IMR-90 (cell line): ENCODE results near the gene GGACT. TPM values are rescaled to one million over a fixed set of nuclear protein-coding genes. Genes with fewer than 3 reads are reported as not detected.

Experiments used
- ATAC-seq: fragments of 200-7000 bp; cut with Tn5 transposase; 2 replicates; pipeline ENCODE4 v1.9.1; 2020; ENCODE audit warnings: low read depth, mild to moderate bottlenecking, moderate library complexity
- BruUV-seq: library from RNA; stranded (reverse); fragments of 400-500 nt; replicated peaks from 2 replicates; lab custom pipeline; 2021; lab: Mats Ljungman, UMichigan
- CTCF ChIA-PET: fragments of 300-600 bp; formaldehyde crosslinking; extraction: SDS; loops from one replicate; lab custom pipeline; 2021; ENCODE audit warnings: antibody characterized with exemption; lab: Yijun Ruan, JAX
- POLR2A ChIA-PET: fragments of 300-600 bp; sonication (Branson Sonifier 250); formaldehyde crosslinking; loops from one replicate; lab custom pipeline; 2022; ENCODE audit warnings: antibody characterized with exemption; ENCODE audit not compliant: unreplicated experiment; lab: Charles Lee
- DNase-seq: peaks from one replicate; pipeline ENCODE4 v3.0.0; 2013
- H2AFZ ChIP-seq: replicated peaks from 2 replicates; pipeline ENCODE3; 2013; ENCODE audit warnings: low read length, mild to moderate bottlenecking; ENCODE audit not compliant: poor library complexity
- H2AK5ac ChIP-seq: 2 replicates; pipeline ENCODE4 v1.6.1; 2013; ENCODE audit warnings: low read depth, low read length, inconsistent platforms
- H2AK9ac ChIP-seq: replicated peaks from 2 replicates; pipeline ENCODE3; 2013; ENCODE audit warnings: mild to moderate bottlenecking, low read depth, low read length, moderate library complexity; ENCODE audit not compliant: poor library complexity
- H2BK120ac ChIP-seq: 2 replicates; pipeline ENCODE4 v1.6.1; 2013; ENCODE audit warnings: low read depth, low read length, inconsistent platforms
- H2BK15ac ChIP-seq: 3 replicates; pipeline ENCODE4 v1.6.1; 2013; ENCODE audit warnings: low read depth, low read length, inconsistent platforms
- H2BK20ac ChIP-seq: 2 replicates; pipeline ENCODE4 v1.6.1; 2013; ENCODE audit warnings: low read depth, mild to moderate bottlenecking, inconsistent platforms, low read length, moderate library complexity
- H2BK5ac ChIP-seq: 2 replicates; pipeline ENCODE4 v1.6.1; 2013; ENCODE audit warnings: mild to moderate bottlenecking, low read depth, low read length, inconsistent platforms; ENCODE audit not compliant: poor library complexity, severe bottlenecking
- H3K14ac ChIP-seq: replicated peaks from 2 replicates; pipeline ENCODE4 v1.6.1; 2013; ENCODE audit warnings: low read depth, low read length, inconsistent platforms
- H3K18ac ChIP-seq: 2 replicates; pipeline ENCODE4 v1.6.1; 2013; ENCODE audit warnings: low read depth, low read length, control low read depth
- H3K23ac ChIP-seq: 2 replicates; pipeline ENCODE4 v1.6.1; 2013; ENCODE audit warnings: low read depth, low read length, inconsistent platforms
- H3K27ac ChIP-seq: 2 replicates; pipeline ENCODE4 v1.5.1; 2013; ENCODE audit warnings: mild to moderate bottlenecking, control low read depth, low read length; ENCODE audit not compliant: insufficient read depth
- H3K27me3 ChIP-seq: 2 replicates; pipeline ENCODE4 v1.6.1; 2013; ENCODE audit warnings: low read length; ENCODE audit not compliant: control insufficient read depth, insufficient read depth
- H3K36me3 ChIP-seq: 2 replicates; pipeline ENCODE4 v1.6.1; 2013; ENCODE audit warnings: low read length, mixed read lengths; ENCODE audit not compliant: control insufficient read depth, insufficient read depth
- H3K4ac ChIP-seq: 2 replicates; pipeline ENCODE4 v1.6.1; 2013; ENCODE audit warnings: low read depth, low read length, inconsistent platforms
- H3K4me1 ChIP-seq: 2 replicates; pipeline ENCODE4 v1.6.1; 2013; ENCODE audit warnings: low read length, mixed read lengths; ENCODE audit not compliant: control insufficient read depth, insufficient read depth
- H3K4me2 ChIP-seq: 2 replicates; pipeline ENCODE4 v1.6.1; 2013; ENCODE audit warnings: low read depth, mild to moderate bottlenecking, control low read depth, low read length, moderate library complexity
- H3K4me3 ChIP-seq: 2 replicates; pipeline ENCODE4 v1.5.1; 2013; ENCODE audit warnings: low read depth, mild to moderate bottlenecking, control low read depth, low read length, moderate library complexity; ENCODE audit not compliant: insufficient read depth
- H3K56ac ChIP-seq: 2 replicates; pipeline ENCODE4 v1.6.1; 2013; ENCODE audit warnings: low read length, inconsistent platforms; ENCODE audit not compliant: insufficient read depth; ENCODE audit errors: extremely low read depth
- H3K79me1 ChIP-seq, 2 experiments: 2 replicates each; pipeline ENCODE4 v1.6.1; 2013; ENCODE audit warnings: low read length in 2 of 2, inconsistent platforms in 1 of 2, low read depth in 1 of 2
- H3K9ac ChIP-seq: 2 replicates; pipeline ENCODE4 v1.6.1; 2013; ENCODE audit warnings: low read depth, low read length, control low read depth
- H3K9me1 ChIP-seq: 2 replicates; pipeline ENCODE4 v1.6.1; 2013; ENCODE audit warnings: low read length, inconsistent platforms; ENCODE audit not compliant: insufficient read depth
- H3K9me3 ChIP-seq: 2 replicates; pipeline ENCODE4 v1.6.1; 2013; ENCODE audit warnings: low read length; ENCODE audit not compliant: control insufficient read depth, insufficient read depth
- H4K20me1 ChIP-seq: 2 replicates; pipeline ENCODE4 v1.6.1; 2013; ENCODE audit warnings: low read length, inconsistent platforms; ENCODE audit not compliant: insufficient read depth
- H4K5ac ChIP-seq: 2 replicates; pipeline ENCODE4 v1.6.1; 2013; ENCODE audit warnings: mild to moderate bottlenecking, low read depth, low read length, control low read depth
- H4K8ac ChIP-seq, 2 experiments: 2 replicates each; pipeline ENCODE4 v1.6.1; 2013; ENCODE audit warnings: low read depth in 2 of 2, low read length in 2 of 2, control low read depth in 1 of 2, inconsistent platforms in 1 of 2
- H4K91ac ChIP-seq: 2 replicates; pipeline ENCODE4 v1.6.1; 2013; ENCODE audit warnings: low read depth, low read length, inconsistent platforms; ENCODE audit not compliant: insufficient read depth
- BHLHE40 ChIP-seq: fragments of 150-350 bp; IDR thresholded peaks from 2 replicates; pipeline ENCODE4 v1.6.1; 2016; ENCODE audit warnings: mild to moderate bottlenecking, low read depth, low read length
- CEBPB ChIP-seq: IDR thresholded peaks from 2 replicates; pipeline ENCODE4 v1.6.1; 2012; ENCODE audit warnings: low read depth, low read length, improper control_type of control experiment
- CHD1 ChIP-seq: IDR thresholded peaks from 2 replicates; pipeline ENCODE4 v1.6.1; 2012; ENCODE audit warnings: low read depth, low read length, improper control_type of control experiment
- CTCF ChIP-seq: conservative IDR thresholded peaks from 2 replicates; pipeline ENCODE4 v1.5.1; 2012; ENCODE audit warnings: mild to moderate bottlenecking, low read depth, low read length, improper control_type of control experiment
- MAFK ChIP-seq: IDR thresholded peaks from 2 replicates; pipeline ENCODE4 v1.6.1; 2012; ENCODE audit warnings: low read depth, low read length, improper control_type of control experiment
- MAZ ChIP-seq: IDR thresholded peaks from 2 replicates; pipeline ENCODE4 v1.6.1; 2012; ENCODE audit warnings: low read depth, mild to moderate bottlenecking, low read length, improper control_type of control experiment, moderate library complexity, borderline replicate concordance
- MXI1 ChIP-seq: IDR thresholded peaks from 2 replicates; pipeline ENCODE4 v1.6.1; 2012; ENCODE audit warnings: low read depth, mild to moderate bottlenecking, low read length, moderate library complexity, borderline replicate concordance
- NFE2L2 ChIP-seq: fragments of 150-350 bp; IDR thresholded peaks from 2 replicates; pipeline ENCODE4 v1.6.1; 2016; ENCODE audit warnings: low read depth, mild to moderate bottlenecking, low read length
- POLR2A ChIP-seq: IDR thresholded peaks from 2 replicates; pipeline ENCODE4 v1.6.1; 2012; ENCODE audit warnings: mild to moderate bottlenecking, low read depth, low read length
- RAD21 ChIP-seq: IDR thresholded peaks from 2 replicates; pipeline ENCODE4 v1.6.1; 2012; ENCODE audit warnings: low read length, improper control_type of control experiment
- RCOR1 ChIP-seq: IDR thresholded peaks from 2 replicates; pipeline ENCODE4 v1.6.1; 2012; ENCODE audit warnings: mild to moderate bottlenecking, low read length, improper control_type of control experiment; ENCODE audit not compliant: insufficient replicate concordance
- WGBS, 2 experiments: methylation state at CpG; one replicate each; pipeline versions ENCODE4 v1.1.5 to v1.1.7; 2013; ENCODE audit warnings: missing lambda C conversion rate in 2 of 2; ENCODE audit not compliant: insufficient read length in 1 of 2; ENCODE audit errors: extremely low coverage in 2 of 2; 5-methylcytosine and 5-hydroxymethylcytosine counted together
- dilution Hi-C: fragments of 300-500 bp; cut with HindIII; formaldehyde crosslinking; loops from one replicate; pipeline ENCODE4 v1.14.3; 2018; ENCODE audit warnings: low sequenced_read_pairs; ENCODE audit not compliant: unreplicated experiment
- in situ Hi-C: fragments of 300-500 bp; cut with MboI; formaldehyde crosslinking; loops from 3 replicates; pipeline ENCODE4 v1.14.3; 2019; ENCODE audit warnings: low sequenced_read_pairs, inconsistent platforms, mixed read lengths
- intact Hi-C: fragments of 100-400 bp; cut with micrococcal nuclease; formaldehyde crosslinking; loops from 2 replicates; pipeline ENCODE4 v1.10.0; 2022
- polyA plus RNA-seq, 3 experiments: library from polyadenylated mRNA; depleted of rRNA; stranded (reverse); fragments of >200 nt; gene quantifications; 2 replicates each; pipeline ENCODE4 v1.2.3, GENCODE V29; 2012; ENCODE audit warnings: low replicate concordance in 1 of 3
- total RNA-seq: library from RNA; depleted of rRNA; stranded (reverse); fragments of >200 nt; gene quantifications from 2 replicates; pipeline ENCODE4 v1.2.3, GENCODE V29; 2012
- TF ChIP-seq, protein P1 (sequence below): fragments of 150-350 bp; IDR thresholded peaks from 2 replicates; pipeline ENCODE4 v1.6.1; 2016; ENCODE audit warnings: low read depth, mild to moderate bottlenecking, low read length, moderate library complexity, borderline replicate concordance

GGACT gene
- total and polyA plus RNA-seq, 2 of the 4 experiments (the other 2 are of a cell fraction): 2.0 to 2.6 TPM

- DNase-seq (no peak), ATAC-seq (no peak)
- H2AK9ac ChIP-seq: no peak overlapping the region
- no peaks in the 10 kb centered on the region for H4K20me1 ChIP-seq
- no peak overlapping the region for H3K4me3 ChIP-seq
- H4K91ac ChIP-seq: no peak overlapping the region
- no peak overlapping the region for H4K5ac ChIP-seq
- TF ChIP-seq CHD1 (no peak), MAFK (no peak), CEBPB (no peak), MAZ (no peak), MXI1 (no peak), CTCF (no peak), NFE2L2 (no peak), POLR2A (no peak), BHLHE40 (no peak), RAD21 (no peak), RCOR1 (no peak)
- TF ChIP-seq, protein P1, sequence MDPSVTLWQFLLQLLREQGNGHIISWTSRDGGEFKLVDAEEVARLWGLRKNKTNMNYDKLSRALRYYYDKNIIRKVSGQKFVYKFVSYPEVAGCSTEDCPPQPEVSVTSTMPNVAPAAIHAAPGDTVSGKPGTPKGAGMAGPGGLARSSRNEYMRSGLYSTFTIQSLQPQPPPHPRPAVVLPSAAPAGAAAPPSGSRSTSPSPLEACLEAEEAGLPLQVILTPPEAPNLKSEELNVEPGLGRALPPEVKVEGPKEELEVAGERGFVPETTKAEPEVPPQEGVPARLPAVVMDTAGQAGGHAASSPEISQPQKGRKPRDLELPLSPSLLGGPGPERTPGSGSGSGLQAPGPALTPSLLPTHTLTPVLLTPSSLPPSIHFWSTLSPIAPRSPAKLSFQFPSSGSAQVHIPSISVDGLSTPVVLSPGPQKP: no peak
- no peak overlapping the region for H3K18ac ChIP-seq
- H3K14ac ChIP-seq: no peak overlapping the region
- H2BK120ac ChIP-seq: no peak overlapping the region
- H2AFZ ChIP-seq: no peak overlapping the region
- no peak overlapping the region for H2BK15ac ChIP-seq
- no peaks in the 10 kb centered on the region for H3K79me1 ChIP-seq
- H2AK5ac ChIP-seq: no peak overlapping the region
- no peak overlapping the region for H3K27ac ChIP-seq
- dilution Hi-C loops (no loop called here), intact Hi-C loops (loop anchor here (5.0 kb wide), 1 partner anchor 968 kb away; no protein-coding TSS in a partner anchor), in situ Hi-C loops (no loop called here)
- no peak overlapping the region for H3K9ac ChIP-seq
- H4K8ac ChIP-seq: no peak overlapping the region
- H3K23ac ChIP-seq: no peak overlapping the region
- no peak overlapping the region for H2BK5ac ChIP-seq
- BruUV-seq: no TSS peak
- no CpG with 5 or more reads among the region's 4 CpGs for WGBS, 2 experiments
- H3K56ac ChIP-seq: no peak overlapping the region
- ChIA-PET POLR2A (no interaction called here), CTCF (no interaction called here)
- no peaks in the 10 kb centered on the region for H3K9me1 ChIP-seq
- H3K9me3 ChIP-seq: no peaks in the 10 kb centered on the region
- peaks cover 2% of the 10 kb centered on the region; the same call in 1 of the 2 replicates for H3K4me1 ChIP-seq
- H3K36me3 ChIP-seq: no peaks in the 10 kb centered on the region
- H2BK20ac ChIP-seq: no peak overlapping the region
- H3K4me2 ChIP-seq: no peak overlapping the region
- no peak overlapping the region for H3K4ac ChIP-seq
- H3K27me3 ChIP-seq: no peaks in the 10 kb centered on the region
Observed at GRCh38 chr13:100490692-100491091, 97.9 kb downstream of the GGACT start.
